Trophoblast cell (in vitro differentiated cells and primary cell): ENCODE data around the gene MST1R.

Experiments
- DNase-seq, 2 donors: peaks; one replicate each; pipeline ENCODE4 v3.0.0-alpha.2; 2016
- H2AFZ ChIP-seq: 2 replicates; pipeline ENCODE4 v1.6.1; 2013; ENCODE audit warnings: low read length, moderate library complexity, mild to moderate bottlenecking; ENCODE audit not compliant: insufficient read depth, poor library complexity
- H2AK5ac ChIP-seq: 2 replicates; pipeline ENCODE4 v1.6.1; 2013; ENCODE audit warnings: mild to moderate bottlenecking, low read length
- H2BK120ac ChIP-seq: 2 replicates; pipeline ENCODE4 v1.6.1; 2013; ENCODE audit warnings: low read length, mild to moderate bottlenecking, moderate library complexity; ENCODE audit not compliant: insufficient read depth, poor library complexity
- H2BK12ac ChIP-seq: 2 replicates; pipeline ENCODE4 v1.6.1; 2013; ENCODE audit warnings: mild to moderate bottlenecking, low read length, moderate library complexity
- H2BK5ac ChIP-seq: 2 replicates; pipeline ENCODE4 v1.6.1; 2013; ENCODE audit warnings: low read length, low read depth, moderate library complexity, mild to moderate bottlenecking; ENCODE audit not compliant: poor library complexity
- H3K14ac ChIP-seq: 2 replicates; pipeline ENCODE4 v1.6.1; 2013; ENCODE audit warnings: mild to moderate bottlenecking, low read length
- H3K18ac ChIP-seq: 2 replicates; pipeline ENCODE4 v1.6.1; 2013; ENCODE audit warnings: mild to moderate bottlenecking, low read length
- H3K23ac ChIP-seq: 2 replicates; pipeline ENCODE4 v1.6.1; 2013; ENCODE audit warnings: low read length
- H3K27ac ChIP-seq: 2 replicates; pipeline ENCODE4 v1.5.1; 2013; ENCODE audit warnings: low read depth, mild to moderate bottlenecking, inconsistent platforms, low read length, moderate library complexity
- H3K27me3 ChIP-seq: 2 replicates; pipeline ENCODE4 v1.6.1; 2013; ENCODE audit warnings: inconsistent platforms, mild to moderate bottlenecking, low read length, moderate library complexity; ENCODE audit not compliant: insufficient read depth
- H3K36me3 ChIP-seq, 2 experiments: 1 replicate in 1 of 2; 2 replicates in 1 of 2; pipeline ENCODE4 v1.6.1; 2013; ENCODE audit warnings: low read length in 2 of 2, mild to moderate bottlenecking in 2 of 2, moderate library complexity in 1 of 2; ENCODE audit not compliant: insufficient read depth in 2 of 2, control insufficient read depth in 1 of 2
- H3K4ac ChIP-seq: 2 replicates; pipeline ENCODE4 v1.6.1; 2013; ENCODE audit warnings: low read depth, mild to moderate bottlenecking, low read length, moderate library complexity
- H3K4me1 ChIP-seq, 2 experiments: 1 replicate in 1 of 2; 2 replicates in 1 of 2; pipeline ENCODE4 v1.6.1; 2013; ENCODE audit warnings: low read length in 2 of 2, mild to moderate bottlenecking in 2 of 2, moderate library complexity in 1 of 2; ENCODE audit not compliant: insufficient read depth in 2 of 2, control insufficient read depth in 1 of 2
- H3K4me2 ChIP-seq: 2 replicates; pipeline ENCODE4 v1.6.1; 2013; ENCODE audit warnings: inconsistent platforms, mild to moderate bottlenecking, low read length, moderate library complexity
- H3K4me3 ChIP-seq: 2 replicates; pipeline ENCODE4 v1.5.1; 2013; ENCODE audit warnings: mild to moderate bottlenecking, low read depth, low read length, inconsistent platforms
- H3K79me1 ChIP-seq: one replicate; pipeline ENCODE4 v1.6.1; 2013; ENCODE audit warnings: low read length
- H3K79me2 ChIP-seq: 2 replicates; pipeline ENCODE4 v1.6.1; 2013; ENCODE audit warnings: low read length, mild to moderate bottlenecking; ENCODE audit not compliant: control insufficient read depth, insufficient read depth, poor library complexity
- H3K9ac ChIP-seq: 2 replicates; pipeline ENCODE4 v1.6.1; 2013; ENCODE audit warnings: mild to moderate bottlenecking, low read length
- H3K9me3 ChIP-seq: 2 replicates; pipeline ENCODE4 v1.6.1; 2013; ENCODE audit warnings: low read depth, mild to moderate bottlenecking, control low read depth, inconsistent platforms, low read length; ENCODE audit not compliant: insufficient read depth
- H4K12ac ChIP-seq: 2 replicates; pipeline ENCODE4 v1.6.1; 2013; ENCODE audit warnings: low read depth, mild to moderate bottlenecking, low read length, moderate library complexity
- H4K8ac ChIP-seq: 2 replicates; pipeline ENCODE4 v1.6.1; 2013; ENCODE audit warnings: low read depth, mild to moderate bottlenecking, low read length, moderate library complexity
- H4K91ac ChIP-seq: one replicate; pipeline ENCODE4 v1.6.1; 2013; ENCODE audit warnings: low read depth, mild to moderate bottlenecking, low read length, moderate library complexity
- WGBS: extraction: QIAGEN DNeasy Blood & Tissue Kit; methylation state at CpG from one replicate; pipeline ENCODE4 v1.1.7; 2013; ENCODE audit warnings: missing lambda C conversion rate; ENCODE audit not compliant: insufficient read length, insufficient coverage; ENCODE audit errors: extremely low coverage; 5-methylcytosine and 5-hydroxymethylcytosine counted together

Gene MST1R

DNA sequence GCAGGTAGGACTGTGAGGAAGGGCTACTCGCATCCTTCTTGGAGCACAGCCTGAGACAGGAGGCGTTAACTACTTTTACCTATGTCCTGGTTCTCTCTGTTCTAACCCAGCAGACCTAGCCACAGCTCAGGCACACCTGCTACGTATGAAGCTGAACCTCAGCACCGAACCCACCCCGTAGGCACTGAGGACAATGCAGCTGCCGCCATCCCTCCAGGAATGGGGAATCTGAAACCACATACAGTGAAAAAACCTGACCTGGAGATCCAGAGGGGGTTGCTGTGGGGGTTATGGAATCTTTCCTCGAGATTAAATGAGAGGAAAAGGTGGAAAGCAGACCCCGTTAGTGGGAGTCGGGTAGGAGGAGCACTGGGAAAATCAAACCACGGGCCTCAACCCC, 14.4 kb downstream of the MST1R start:
- H4K12ac ChIP-seq: no peak overlapping the region
- no peak overlapping the region for H2BK120ac ChIP-seq
- H3K4me2 ChIP-seq: no peak overlapping the region
- H4K91ac ChIP-seq: no peak overlapping the region
- H3K14ac ChIP-seq: no peak overlapping the region
- H3K9me3 ChIP-seq: peaks cover 6% of the 10 kb centered on the region
- WGBS: no CpG with 5 or more reads among the region's 10 CpGs
- H3K9ac ChIP-seq: no peak overlapping the region
- no peaks in the 10 kb centered on the region for H3K4me1 ChIP-seq
- H2AFZ ChIP-seq: no peak overlapping the region
- H3K79me1 ChIP-seq: no peaks in the 10 kb centered on the region
- H3K27me3 ChIP-seq: no peaks in the 10 kb centered on the region
- no peak overlapping the region for H3K4me3 ChIP-seq
- H3K36me3 ChIP-seq: no peaks in the 10 kb centered on the region
- no peak overlapping the region for H2BK5ac ChIP-seq
- H3K79me2 ChIP-seq: no peaks in the 10 kb centered on the region
- no peak overlapping the region for H3K23ac ChIP-seq
- H2BK12ac ChIP-seq: no peak overlapping the region
- H2AK5ac ChIP-seq: no peak overlapping the region
- no peak overlapping the region for H3K4ac ChIP-seq
- H3K18ac ChIP-seq: no peak overlapping the region
- DNase-seq: no peak
- H3K27ac ChIP-seq: no peak overlapping the region
- H4K8ac ChIP-seq: no peak overlapping the region

DNA sequence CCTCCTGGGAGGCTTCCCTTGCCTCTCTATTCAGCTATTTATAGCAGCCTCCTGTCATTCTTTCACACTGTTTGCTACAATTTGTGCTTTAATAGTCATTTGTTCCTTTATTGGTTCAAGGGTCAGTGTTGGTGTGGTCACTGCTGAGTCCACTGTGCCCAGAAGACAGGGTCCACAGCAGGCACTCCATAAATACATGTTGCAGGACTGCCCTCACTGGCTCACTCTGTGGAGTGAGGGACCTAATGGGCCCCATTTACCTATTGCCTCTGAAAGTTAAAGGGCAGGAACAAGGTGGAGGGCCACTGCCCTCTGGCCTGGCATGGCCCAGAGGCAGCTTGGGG, 16.8 kb downstream of the MST1R start:
- Histone ChIP-seq H3K9ac (no peak overlapping the region), H2BK120ac (no peak overlapping the region), H3K23ac (no peak overlapping the region), H2AK5ac (no peak overlapping the region), H3K4me1 (no peaks in the 10 kb centered on the region), H3K9me3 (peaks cover 6% of the 10 kb centered on the region), H3K4me2 (no peak overlapping the region), H4K12ac (no peak overlapping the region), H2BK5ac (no peak overlapping the region), H3K4ac (no peak overlapping the region), H2BK12ac (no peak overlapping the region), H4K8ac (no peak overlapping the region), H3K18ac (no peak overlapping the region), H3K4me3 (no peak overlapping the region), H2AFZ (no peak overlapping the region), H3K36me3 (no peaks in the 10 kb centered on the region), H3K14ac (no peak overlapping the region), H3K79me2 (no peaks in the 10 kb centered on the region), H3K27me3 (no peaks in the 10 kb centered on the region), H3K27ac (no peak overlapping the region), H3K79me1 (no peaks in the 10 kb centered on the region), H4K91ac (no peak overlapping the region)
- no peak for DNase-seq

DNA sequence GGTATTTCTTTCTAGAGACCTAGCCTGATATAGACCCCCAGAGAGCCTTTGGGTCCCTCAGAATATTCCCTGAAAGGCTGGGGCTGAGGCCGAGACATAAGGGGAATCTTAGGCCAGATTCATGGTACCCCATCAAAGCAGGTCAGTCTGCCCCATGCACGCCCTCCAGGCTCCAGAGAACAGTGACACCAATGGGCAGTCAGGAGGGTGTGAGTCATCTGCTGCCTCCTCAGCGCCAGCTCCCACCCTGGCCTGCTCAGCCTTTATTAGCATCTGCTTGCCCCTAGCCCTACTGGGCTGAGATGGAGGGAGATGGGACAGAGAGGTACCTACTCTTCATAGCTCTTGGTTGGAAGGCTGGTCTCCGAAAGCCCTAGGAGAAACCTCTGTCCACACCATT, 19.7 kb downstream of the MST1R start:
- H3K79me1 ChIP-seq: no peaks in the 10 kb centered on the region
- no peaks in the 10 kb centered on the region for H3K4me1 ChIP-seq
- H4K91ac ChIP-seq: no peak overlapping the region
- H2BK120ac ChIP-seq: no peak overlapping the region
- H4K12ac ChIP-seq: no peak overlapping the region
- H3K4ac ChIP-seq: no peak overlapping the region
- H2AK5ac ChIP-seq: no peak overlapping the region
- no peak overlapping the region for H3K4me2 ChIP-seq
- no CpG with 5 or more reads among the region's 4 CpGs for WGBS
- H3K9me3 ChIP-seq: no peaks in the 10 kb centered on the region
- no peak overlapping the region for H3K9ac ChIP-seq
- H3K27me3 ChIP-seq: no peaks in the 10 kb centered on the region
- H3K4me3 ChIP-seq: no peak overlapping the region
- no peak overlapping the region for H4K8ac ChIP-seq
- no peak for DNase-seq
- H3K14ac ChIP-seq: no peak overlapping the region
- H3K27ac ChIP-seq: no peak overlapping the region
- H2AFZ ChIP-seq: no peak overlapping the region
- no peak overlapping the region for H2BK5ac ChIP-seq
- H3K23ac ChIP-seq: no peak overlapping the region
- no peaks in the 10 kb centered on the region for H3K36me3 ChIP-seq
- H2BK12ac ChIP-seq: no peak overlapping the region
- H3K79me2 ChIP-seq: no peaks in the 10 kb centered on the region
- no peak overlapping the region for H3K18ac ChIP-seq

GRCh38 chr3:49882166-49882565, 21.5 kb downstream of the MST1R start:
- no peak overlapping the region for H2AK5ac ChIP-seq
- WGBS: no CpG with 5 or more reads among the region's 6 CpGs
- H3K14ac ChIP-seq: no peak overlapping the region
- no peak overlapping the region for H3K9ac ChIP-seq
- H3K36me3 ChIP-seq: no peaks in the 10 kb centered on the region
- no peak overlapping the region for H3K23ac ChIP-seq
- H3K79me2 ChIP-seq: no peaks in the 10 kb centered on the region
- no peaks in the 10 kb centered on the region for H3K9me3 ChIP-seq
- H3K4ac ChIP-seq: no peak overlapping the region
- H4K12ac ChIP-seq: no peak overlapping the region
- H2BK120ac ChIP-seq: no peak overlapping the region
- no peak overlapping the region for H3K4me2 ChIP-seq
- H2BK5ac ChIP-seq: no peak overlapping the region
- H3K27ac ChIP-seq: no peak overlapping the region
- H3K18ac ChIP-seq: no peak overlapping the region
- no peak overlapping the region for H4K8ac ChIP-seq
- no peak overlapping the region for H2AFZ ChIP-seq
- no peak overlapping the region for H2BK12ac ChIP-seq
- H3K4me3 ChIP-seq: no peak overlapping the region
- no peak overlapping the region for H4K91ac ChIP-seq
- no peak for DNase-seq
- H3K27me3 ChIP-seq: no peaks in the 10 kb centered on the region
- H3K79me1 ChIP-seq: no peaks in the 10 kb centered on the region
- H3K4me1 ChIP-seq: no peaks in the 10 kb centered on the region
